Heart right ventricle (tissue), 16 donors: Measurements from ENCODE around the gene ICOS. TPM values are rescaled to one million over a fixed set of nuclear protein-coding genes. Genes with fewer than 3 reads are reported as not detected.

ENCODE experiments used
- ATAC-seq, 8 donors: fragments of 200-7000 bp; cut with Tn5 transposase; one replicate each; pipeline ENCODE4 v1.9.1; 2020; ENCODE audit warnings: mild to moderate bottlenecking in 8 of 8, moderate library complexity in 8 of 8, moderate number of reproducible peaks in 1 of 8
- DNase-seq, 2 donors: peaks; one replicate each; pipeline ENCODE4 v3.0.0-alpha.2; 2020
- H3K27ac ChIP-seq, 10 donors: fragments of 200-600 bp; sonication (generic) in 2 of 10; one replicate each; pipeline versions ENCODE4 v1.5.0 to v1.8.0; 2020 to 2022; ENCODE audit warnings: mild to moderate bottlenecking in 3 of 10
- H3K27me3 ChIP-seq, 7 donors: fragments of 200-600 bp; one replicate each; pipeline ENCODE4 v1.8.0; 2021 to 2022; ENCODE audit warnings: mild to moderate bottlenecking in 2 of 7
- H3K36me3 ChIP-seq, 9 donors: fragments of 200-600 bp; sonication (generic) in 1 of 9; one replicate each; pipeline versions ENCODE4 v1.5.0 to v1.8.0; 2020 to 2022; ENCODE audit warnings: mild to moderate bottlenecking in 2 of 9
- H3K4me1 ChIP-seq, 9 donors: fragments of 200-600 bp; sonication (generic) in 1 of 9; one replicate each; pipeline versions ENCODE4 v1.5.0 to v1.8.0; 2020 to 2022; ENCODE audit warnings: mild to moderate bottlenecking in 4 of 9
- H3K4me3 ChIP-seq, 10 donors: fragments of 200-600 bp; sonication (generic) in 2 of 10; one replicate each; pipeline versions ENCODE4 v1.5.0 to v1.8.0; 2020 to 2022; ENCODE audit warnings: mild to moderate bottlenecking in 7 of 10, moderate library complexity in 2 of 10
- H3K9me3 ChIP-seq, 11 donors: fragments of 200-600 bp in 10 of 11; sonication (generic) in 2 of 11; one replicate each; pipeline versions ENCODE4 v1.5.0 to v1.8.0; 2013 to 2022; ENCODE audit warnings: mild to moderate bottlenecking in 2 of 11, control low read depth in 1 of 11, moderate library complexity in 1 of 11
- WGBS, 2 donors: extraction: QIAGEN DNeasy Blood & Tissue Kit; methylation state at CpG; one replicate each; pipeline ENCODE4 v1.1.7; 2013; ENCODE audit warnings: inconsistent platforms in 1 of 2; 5-methylcytosine and 5-hydroxymethylcytosine counted together
- intact Hi-C, 10 donors: fragments of 100-400 bp; cut with DNase I; formaldehyde crosslinking; loops; one replicate each; pipeline versions ENCODE4 v1.11.1 to v1.14.2; 2022
- polyA plus RNA-seq, 2 donors: library from polyadenylated mRNA; stranded (reverse); fragments of 200-250 nt; gene quantifications; one replicate each; pipeline ENCODE4 v1.2.3, GENCODE V29; 2013
- total RNA-seq, 10 donors: library from RNA; stranded (reverse); fragmentation: NEBNext Ultra II Directional in 3 of 10; extraction: Animal tissue kit (Norgen Biotek cat#: 25700) in 3 of 10; gene quantifications; one replicate each; pipeline versions ENCODE4 v1.2.1 to v1.2.4, GENCODE V29; 2021 to 2023
- TF ChIP-seq, protein P1 (sequence below), 9 donors: fragments of 200-600 bp; sonication (generic) in 2 of 9; IDR thresholded peaks; one replicate each; pipeline versions ENCODE4 v1.5.0 to v1.8.0; 2021 to 2022; ENCODE audit warnings: antibody characterized with exemption in 9 of 9, mild to moderate bottlenecking in 5 of 9, moderate library complexity in 1 of 9
- donor health status: Arrhythmogenic right ventricular cardiomyopathy.
- donor health status: ischemic (EF 13 %, LVEDD 7.1; RV severe dilation, severe dysfunction).
- donor health status: healthy with polysubstance abuse.
- donor health status: DM: no; HTN: yes; CAD: no.
- donor health status: DM: no; HTN: no; CAD: no.
- donor health status: ischemic (EF 25% LVEDD 6.9; RV normal size, moderate dysfunction).
- donor health status: ischemic (EF 25% LVEDD 5.7; RV mildly dilated, moderate dysfunction).
- donor health status: healthy.
- donor health status: DM: yes; HTN: yes; CAD: no.
- donor health status: Ischemic cardiomyopathy.
- donor health status: ischemic (EF 35%, LVEDD 5.7; RV mildly dilated, moderate dysfunction).
- donor health status: nonischemic (EF 11% LVEDD 7.7; RV severe dilation, severe dysfunction).
- donor health status: DM: yes; HTN: yes; CAD: no.
- donor health status: PGD.
- donor health status: ischemic (EF 29% LVEDD 5.4; RV normal size, mild dysfunction).
- donor health status: nonischemic (EF 23%, LVEDD 6.1; RV moderate dilation, normal function).

The ICOS gene
- total and polyA plus RNA-seq, 12 donors: 0.01 to 1.2 (median 0.09) TPM; not detected in 7

DNA sequence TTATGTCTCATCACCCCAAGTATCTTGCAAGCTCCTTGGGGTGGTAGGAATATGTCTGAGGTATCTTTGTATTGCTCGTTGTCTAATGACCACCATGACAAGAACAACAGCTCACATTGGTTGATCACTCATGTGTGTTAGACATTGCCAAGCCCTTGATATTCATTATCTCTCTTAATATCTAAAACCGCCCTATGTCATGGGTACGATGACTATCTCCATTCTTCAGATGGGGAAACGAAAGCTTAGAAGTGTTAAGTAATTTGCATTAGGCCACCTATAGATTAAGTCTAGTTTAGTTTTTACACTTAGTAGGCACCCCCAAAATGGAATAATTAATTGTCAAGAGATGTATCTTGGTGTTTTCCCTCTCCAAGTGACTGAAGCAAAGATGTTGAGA, 57.0 kb downstream of the ICOS start:
- TF ChIP-seq, protein P1, sequence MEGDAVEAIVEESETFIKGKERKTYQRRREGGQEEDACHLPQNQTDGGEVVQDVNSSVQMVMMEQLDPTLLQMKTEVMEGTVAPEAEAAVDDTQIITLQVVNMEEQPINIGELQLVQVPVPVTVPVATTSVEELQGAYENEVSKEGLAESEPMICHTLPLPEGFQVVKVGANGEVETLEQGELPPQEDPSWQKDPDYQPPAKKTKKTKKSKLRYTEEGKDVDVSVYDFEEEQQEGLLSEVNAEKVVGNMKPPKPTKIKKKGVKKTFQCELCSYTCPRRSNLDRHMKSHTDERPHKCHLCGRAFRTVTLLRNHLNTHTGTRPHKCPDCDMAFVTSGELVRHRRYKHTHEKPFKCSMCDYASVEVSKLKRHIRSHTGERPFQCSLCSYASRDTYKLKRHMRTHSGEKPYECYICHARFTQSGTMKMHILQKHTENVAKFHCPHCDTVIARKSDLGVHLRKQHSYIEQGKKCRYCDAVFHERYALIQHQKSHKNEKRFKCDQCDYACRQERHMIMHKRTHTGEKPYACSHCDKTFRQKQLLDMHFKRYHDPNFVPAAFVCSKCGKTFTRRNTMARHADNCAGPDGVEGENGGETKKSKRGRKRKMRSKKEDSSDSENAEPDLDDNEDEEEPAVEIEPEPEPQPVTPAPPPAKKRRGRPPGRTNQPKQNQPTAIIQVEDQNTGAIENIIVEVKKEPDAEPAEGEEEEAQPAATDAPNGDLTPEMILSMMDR (IDR thresholded peaks at IDR 0.05): no peak
- intact Hi-C loops: no loop called here
- H3K4me3 ChIP-seq: no peak overlapping the region
- no peaks in the 10 kb centered on the region for H3K36me3 ChIP-seq
- 87 to 92% methylated on average over 4 of the region's 4 CpGs for WGBS, 2 donors
- DNase-seq (no peak), ATAC-seq (no peak)
- H3K4me1 ChIP-seq: peaks cover 0 to 22% (median 0%) of the 10 kb centered on the region in 9 donors
- no peaks in the 10 kb centered on the region for H3K9me3 ChIP-seq
- H3K27ac ChIP-seq: no peak overlapping the region
- no peaks in the 10 kb centered on the region for H3K27me3 ChIP-seq

DNA sequence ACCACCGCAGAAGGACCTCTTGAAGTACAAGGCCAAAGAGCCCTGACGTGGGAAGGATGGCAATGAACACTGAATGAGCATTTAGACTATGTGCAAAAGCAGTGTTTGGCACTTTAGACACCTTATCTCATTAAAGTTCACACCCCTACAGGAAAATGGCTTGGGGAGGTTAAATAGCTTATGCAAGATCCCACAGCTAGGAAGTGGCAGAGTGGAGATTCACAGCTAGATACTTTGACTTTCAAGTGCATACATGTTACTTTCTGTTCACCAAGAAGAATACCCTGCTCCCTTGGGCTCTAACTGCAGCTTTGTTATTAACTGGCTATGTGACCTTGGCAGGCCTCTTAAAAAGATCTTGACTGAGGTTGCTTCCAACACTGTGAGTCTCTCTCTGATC, 58.2 kb downstream of the ICOS start:
- Histone ChIP-seq H3K36me3 (no peaks in the 10 kb centered on the region), H3K27me3 (no peaks in the 10 kb centered on the region), H3K4me1 (peaks cover 0 to 28% (median 0%) of the 10 kb centered on the region in 9 donors), H3K9me3 (no peaks in the 10 kb centered on the region), H3K4me3 (no peak overlapping the region), H3K27ac (no peak overlapping the region)
- DNase-seq (no peak), ATAC-seq (no peak)
- 86 to 95% methylated on average over 2 of the region's 2 CpGs for WGBS, 2 donors
- intact Hi-C loops: no loop called here
- TF ChIP-seq, protein P1 (IDR thresholded peaks at IDR 0.05): no peak

DNA sequence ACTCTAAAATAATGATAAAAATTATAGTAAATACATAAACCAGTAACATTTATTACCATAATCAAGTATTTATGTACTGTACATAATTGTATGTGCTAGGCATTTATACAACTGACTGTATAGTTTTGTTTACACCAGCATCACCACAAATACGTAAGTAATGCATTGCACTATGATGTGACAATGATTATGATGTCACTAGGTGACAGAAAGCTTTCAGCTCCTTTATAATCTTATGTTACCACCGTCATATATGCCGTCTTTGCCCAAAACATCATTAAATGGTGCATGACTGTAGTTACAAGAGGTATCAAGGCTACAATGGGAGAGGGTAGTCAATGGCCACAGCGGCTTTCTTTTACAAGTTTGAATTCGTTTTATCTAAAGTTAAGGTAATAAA, 60.1 kb downstream of the ICOS start:
- no peak for DNase-seq
- ATAC-seq: no peak
- H3K27me3 ChIP-seq: no peaks in the 10 kb centered on the region
- intact Hi-C loops: no loop called here
- H3K4me3 ChIP-seq: no peak overlapping the region
- 87 to 88% methylated on average over 5 of the region's 5 CpGs for WGBS, 2 donors
- H3K27ac ChIP-seq: no peak overlapping the region
- peaks cover 0 to 22% (median 0%) of the 10 kb centered on the region in 9 donors for H3K4me1 ChIP-seq
- no peaks in the 10 kb centered on the region for H3K36me3 ChIP-seq
- H3K9me3 ChIP-seq: no peaks in the 10 kb centered on the region
- TF ChIP-seq, protein P1 (IDR thresholded peaks at IDR 0.05): no peak

DNA sequence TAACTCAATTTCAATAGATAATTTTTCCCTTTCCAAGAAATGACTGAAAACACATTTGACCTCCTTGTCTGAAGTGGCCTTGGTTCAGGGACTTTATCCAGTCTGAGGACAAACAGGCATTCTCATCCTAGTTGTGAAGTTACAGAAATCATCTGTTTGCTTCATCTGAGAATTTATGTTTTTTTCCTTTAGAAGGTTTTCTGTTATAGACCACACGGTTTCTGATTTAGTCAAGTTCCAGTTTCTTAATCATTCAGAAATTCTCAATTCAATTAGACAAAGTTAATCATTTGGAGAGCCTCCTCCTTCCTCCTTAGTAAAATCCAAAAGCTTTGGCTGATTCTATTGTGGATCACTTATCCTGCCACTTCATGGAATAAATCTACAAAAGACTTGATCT, 60.9 kb downstream of the ICOS start:
- peaks cover 0 to 4% (median 0%) of the 10 kb centered on the region in 11 donors for H3K9me3 ChIP-seq
- ATAC-seq: no peak
- intact Hi-C loops: no loop called here
- no peak overlapping the region for H3K27ac ChIP-seq
- no peak for DNase-seq
- H3K36me3 ChIP-seq: no peaks in the 10 kb centered on the region
- WGBS, 2 donors: 67 to 80% methylated on average over 1 of the region's 1 CpG
- no peak overlapping the region for H3K4me3 ChIP-seq
- peaks cover 0 to 22% (median 0%) of the 10 kb centered on the region in 9 donors for H3K4me1 ChIP-seq
- TF ChIP-seq, protein P1 (IDR thresholded peaks at IDR 0.05): no peak
- H3K27me3 ChIP-seq: no peaks in the 10 kb centered on the region
